Testis (tissue), 2 donors: ENCODE results near the gene RIMS1.

Experiments used
- CTCF ChIP-seq, 3 experiments: fragments of 450-650 bp in 2 of 3; fragments of 200-600 bp in 1 of 3; sonication (generic) in 1 of 3; IDR thresholded peaks; one replicate each; pipeline ENCODE4 v1.5.1; 2016 to 2019; ENCODE audit warnings: antibody characterized with exemption in 3 of 3, mild to moderate bottlenecking in 2 of 3, moderate library complexity in 1 of 3
- POLR2A ChIP-seq: fragments of 450-650 bp; IDR thresholded peaks from one replicate; pipeline ENCODE4 v1.6.1; 2017; ENCODE audit warnings: antibody characterized with exemption, mild to moderate bottlenecking, moderate library complexity

GRCh38 chr6:72446430-72446829 is 560.1 kb downstream of the RIMS1 start:
- TF ChIP-seq CTCF (IDR thresholded peaks at IDR 0.05) (no peak), POLR2A (no peak)
